GM12864 (cell line): ENCODE measurements around the gene MAP4K4.

Experiments
- DNase-seq: peaks from one replicate; pipeline ENCODE4 v3.0.0-alpha.2; 2011; ENCODE audit warnings: low read depth
- H3K4me3 ChIP-seq: 2 replicates; pipeline ENCODE4 v1.5.1; 2011; ENCODE audit warnings: mild to moderate bottlenecking, low read depth, low read length, control low read depth
- TF ChIP-seq, protein P1 (sequence below): IDR thresholded peaks from 2 replicates; pipeline ENCODE4 v1.5.1; 2011; ENCODE audit warnings: low read depth, mild to moderate bottlenecking, moderate library complexity, low read length, control low read depth, inconsistent platforms; ENCODE audit errors: missing control alignments

MAP4K4 gene

DNA sequence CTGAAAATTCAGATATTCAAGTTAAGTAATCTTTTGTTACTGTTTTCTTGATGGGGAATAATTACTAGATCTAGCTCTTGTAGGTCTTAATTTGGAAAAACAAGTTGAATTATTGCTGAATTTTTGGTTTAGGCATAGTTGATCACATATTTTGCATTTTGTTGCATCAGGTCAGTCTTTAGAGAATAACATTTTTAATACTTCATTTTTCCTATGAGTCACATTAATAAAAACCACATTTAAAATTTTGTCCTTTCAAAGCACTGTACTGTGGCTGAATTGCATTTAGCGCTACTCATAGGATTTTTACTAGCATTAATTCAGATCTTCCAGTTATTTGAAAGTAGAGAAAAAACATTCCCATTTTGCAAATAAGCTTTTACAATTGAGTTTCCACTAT, 23.2 kb downstream of the MAP4K4 start:
- no peak for DNase-seq
- TF ChIP-seq, protein P1, sequence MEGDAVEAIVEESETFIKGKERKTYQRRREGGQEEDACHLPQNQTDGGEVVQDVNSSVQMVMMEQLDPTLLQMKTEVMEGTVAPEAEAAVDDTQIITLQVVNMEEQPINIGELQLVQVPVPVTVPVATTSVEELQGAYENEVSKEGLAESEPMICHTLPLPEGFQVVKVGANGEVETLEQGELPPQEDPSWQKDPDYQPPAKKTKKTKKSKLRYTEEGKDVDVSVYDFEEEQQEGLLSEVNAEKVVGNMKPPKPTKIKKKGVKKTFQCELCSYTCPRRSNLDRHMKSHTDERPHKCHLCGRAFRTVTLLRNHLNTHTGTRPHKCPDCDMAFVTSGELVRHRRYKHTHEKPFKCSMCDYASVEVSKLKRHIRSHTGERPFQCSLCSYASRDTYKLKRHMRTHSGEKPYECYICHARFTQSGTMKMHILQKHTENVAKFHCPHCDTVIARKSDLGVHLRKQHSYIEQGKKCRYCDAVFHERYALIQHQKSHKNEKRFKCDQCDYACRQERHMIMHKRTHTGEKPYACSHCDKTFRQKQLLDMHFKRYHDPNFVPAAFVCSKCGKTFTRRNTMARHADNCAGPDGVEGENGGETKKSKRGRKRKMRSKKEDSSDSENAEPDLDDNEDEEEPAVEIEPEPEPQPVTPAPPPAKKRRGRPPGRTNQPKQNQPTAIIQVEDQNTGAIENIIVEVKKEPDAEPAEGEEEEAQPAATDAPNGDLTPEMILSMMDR = no peak
- no peak overlapping the region for H3K4me3 ChIP-seq

DNA sequence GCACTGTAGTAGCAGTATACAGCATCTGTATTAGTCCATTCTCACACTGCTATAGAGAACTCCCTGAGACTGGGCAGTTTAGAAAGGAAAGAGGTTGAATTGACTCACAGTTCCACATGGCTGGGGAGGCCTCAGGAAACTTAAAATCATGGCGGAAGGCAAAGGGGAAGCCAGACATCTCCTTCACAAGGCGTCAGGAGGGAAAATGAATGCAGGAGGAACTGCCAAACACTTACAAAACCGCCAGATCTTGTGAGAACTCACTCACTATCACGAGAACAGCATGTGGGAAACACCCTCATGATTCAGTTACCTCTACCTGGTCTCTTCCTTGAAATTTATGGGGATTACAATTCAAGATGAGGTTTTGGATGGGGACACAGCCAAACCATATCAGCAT, 25.4 kb downstream of the MAP4K4 start:
- no peak for DNase-seq
- TF ChIP-seq, protein P1 = no peak
- no peak overlapping the region for H3K4me3 ChIP-seq

DNA sequence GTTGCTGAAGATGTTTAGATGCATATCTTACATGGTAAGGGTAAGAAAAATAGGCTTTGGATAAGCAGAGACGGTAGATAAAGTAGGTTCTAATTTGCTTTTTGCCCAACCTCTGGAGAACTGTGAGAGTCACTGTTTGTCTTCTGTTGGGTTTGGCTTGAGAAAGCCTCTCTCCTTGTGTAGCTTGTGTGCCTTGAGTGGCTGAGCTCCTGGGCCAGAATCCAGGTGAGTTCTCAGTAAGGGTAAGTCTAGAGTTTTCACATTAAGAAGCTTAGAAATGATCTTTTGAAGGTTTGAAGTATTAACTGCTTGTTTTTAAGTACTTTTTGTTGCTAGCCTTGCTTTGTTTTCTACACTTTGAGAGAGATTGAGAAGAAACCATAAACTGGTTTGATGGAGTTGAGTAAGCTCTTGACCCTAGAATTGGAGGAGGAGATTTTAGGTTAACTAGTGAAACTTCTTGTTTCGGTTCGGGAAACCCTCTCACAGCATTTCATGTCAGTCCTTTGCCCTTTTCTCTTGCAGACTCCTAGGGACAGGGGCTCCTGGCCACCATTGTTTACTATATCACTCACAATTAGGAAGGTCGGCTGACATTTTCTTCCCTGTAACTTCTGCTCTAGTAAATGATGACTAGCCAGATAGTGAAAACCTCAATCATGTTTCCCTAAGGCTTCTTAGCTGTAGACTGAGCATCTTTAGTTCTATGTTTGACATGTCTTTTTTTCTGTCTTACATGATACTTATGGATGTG, 26.0 kb downstream of the MAP4K4 start:
- H3K4me3 ChIP-seq = no peak overlapping the region
- no peak for DNase-seq
- TF ChIP-seq, protein P1 = no peak

DNA sequence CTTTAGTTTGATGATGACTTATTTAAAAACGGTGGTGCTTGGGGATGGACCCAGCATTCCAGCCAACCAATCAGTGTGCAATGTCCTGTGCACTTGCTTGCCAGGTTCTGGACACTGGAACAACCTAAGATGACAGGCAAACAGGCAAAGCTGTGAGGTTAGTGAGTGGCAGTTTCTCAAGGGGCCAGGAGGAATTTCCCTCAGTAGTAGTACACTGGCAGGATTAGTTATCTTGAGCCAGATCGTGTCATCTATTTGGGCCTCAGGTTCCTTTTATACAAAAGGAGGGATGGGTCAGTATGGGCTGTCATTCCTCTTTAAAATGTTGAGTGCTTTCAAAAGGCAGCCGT, 26.6 kb downstream of the MAP4K4 start:
- TF ChIP-seq, protein P1 = no peak
- no peak for DNase-seq

DNA sequence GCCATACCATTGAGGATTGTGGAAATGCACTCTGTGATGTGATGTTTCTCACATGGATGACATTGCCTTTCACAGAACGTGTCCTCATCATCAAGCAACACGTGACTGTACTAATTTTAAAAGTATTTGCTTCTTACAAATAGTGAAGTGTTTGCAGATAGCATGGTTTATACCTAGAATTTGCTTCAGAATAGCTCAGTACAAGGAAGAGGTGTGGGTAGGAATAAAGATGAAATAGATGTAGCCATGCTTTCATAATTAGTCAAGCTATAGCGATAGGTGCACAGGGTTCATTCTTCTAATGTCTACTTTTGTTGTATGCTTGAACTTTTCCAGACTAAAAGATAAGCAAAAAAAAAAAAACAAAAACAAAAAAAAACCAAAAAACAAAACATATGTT, 27.5 kb downstream of the MAP4K4 start:
- H3K4me3 ChIP-seq = no peak overlapping the region
- DNase-seq = no peak
- TF ChIP-seq, protein P1 = no peak

More for the DNA sequence above, 26.6 kb downstream of the MAP4K4 start:
- no peak overlapping the region for H3K4me3 ChIP-seq

DNA sequence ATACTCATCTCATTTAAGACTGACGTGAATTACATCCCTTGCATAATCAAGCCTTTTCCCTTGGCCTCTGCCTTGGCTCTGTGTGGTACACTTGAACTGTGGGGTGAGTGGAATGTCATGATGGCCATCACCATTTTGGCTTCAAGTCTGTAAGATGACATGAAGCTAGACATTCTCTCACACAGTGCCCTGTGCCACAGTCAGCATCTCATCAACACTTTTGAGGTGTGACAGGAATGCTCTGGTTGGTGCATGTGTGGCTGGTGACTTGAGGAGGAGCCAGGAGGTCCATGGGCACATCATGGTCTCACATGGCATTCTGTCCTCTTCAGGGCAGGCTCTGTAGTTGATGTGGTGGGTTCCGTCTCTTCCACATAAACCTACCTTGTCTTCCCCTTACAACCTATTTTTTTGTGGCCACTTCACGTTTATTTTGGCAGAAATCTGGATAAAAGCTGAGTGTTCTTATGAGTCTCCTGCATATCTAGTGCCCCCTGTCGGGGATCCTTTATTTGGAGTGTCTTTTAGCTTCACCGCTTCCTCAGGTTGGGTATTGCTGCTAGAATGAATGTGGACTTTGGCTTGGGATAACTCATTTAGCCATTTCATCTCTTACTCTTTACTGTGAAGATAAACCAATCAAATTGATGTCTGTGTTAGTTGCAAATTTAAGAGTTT, 28.1 kb downstream of the MAP4K4 start:
- H3K4me3 ChIP-seq = no peak overlapping the region
- TF ChIP-seq, protein P1 = peak; percentile 54
- no peak for DNase-seq
